ENCODE measurements around the gene IP6K2. TPM values are rescaled to one million over a fixed set of nuclear protein-coding genes. Genes with fewer than 3 reads are reported as not detected.

Gene IP6K2
- total and polyA plus RNA-seq, 2 of the 8 experiments (the other 6 are each of a cell fraction or from before 2014, with no cell fraction given) = 95.8 to 144 TPM

DNA sequence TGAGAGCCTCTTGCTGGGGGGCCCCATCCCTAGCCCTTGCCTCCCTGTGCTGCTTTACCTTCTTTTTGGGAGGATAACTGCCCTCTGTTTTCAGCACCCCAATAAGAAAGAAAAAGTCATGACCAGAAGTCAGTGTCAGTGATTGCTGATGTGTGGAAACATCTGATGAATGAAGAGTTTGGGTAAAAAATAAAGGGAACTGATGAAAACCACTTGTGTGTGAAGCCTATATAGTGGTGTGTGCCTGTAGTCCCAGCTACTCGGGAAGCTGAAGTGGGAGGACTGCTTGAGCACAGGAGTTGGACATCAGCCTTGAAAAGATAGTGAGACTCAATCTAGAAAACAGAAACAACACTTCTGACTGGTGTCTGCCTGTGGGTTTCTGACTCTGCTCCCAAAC, 44.5 kb downstream of the IP6K2 start:
- WGBS, 2 experiments (ENCODE audit: extremely low coverage in 1 of 2, insufficient coverage in 1 of 2, insufficient read length in 1 of 2, insufficient replicate concordance in 2 of 2, low coverage in 1 of 2, low lambda C conversion rate in 2 of 2, missing lambda C conversion rate in 1 of 2) = 87% methylated on average over 1 of the region's 1 CpG; no CpG with 5 or more reads in 1 of the 2 experiments
- H2BK12ac ChIP-seq (ENCODE audit: low read depth, low read length) = no peak overlapping the region
- H3K36me3 ChIP-seq (ENCODE audit: control insufficient read depth in 2 of 4, insufficient read depth in 4 of 4, low read length in 3 of 4) = peaks cover 8 to 31% (median 16%) of the 10 kb centered on the region in 4 experiments; a peak in 7 of 8 replicates
- H3K9me3 ChIP-seq (ENCODE audit: insufficient read depth in 2 of 2, low read depth in 1 of 2, low read length in 1 of 2) = no peaks in the 10 kb centered on the region
- peaks cover 0 to 2% of the 10 kb centered on the region in 2 experiments for H4K20me1 ChIP-seq (replicated peaks in 1 of 2; ENCODE audit: control insufficient read depth in 1 of 2, insufficient read depth in 2 of 2, low read length in 2 of 2)
- no peak overlapping the region for H3K14ac ChIP-seq (ENCODE audit: insufficient read length)
- DNase-seq (ENCODE audit: low read depth in 1 of 2, low spot score in 2 of 2) (no peak), FAIRE-seq (no peak)
- H2BK20ac ChIP-seq (ENCODE audit: low read length) = no peak overlapping the region
- no peak overlapping the region for H4K5ac ChIP-seq (ENCODE audit: insufficient read length, low read depth, low read length)
- no peak overlapping the region for H3K9ac ChIP-seq (replicated peaks in 1 of 4; ENCODE audit: extremely low read depth in 1 of 4, low read depth in 3 of 4, low read length in 3 of 4)
- no peak overlapping the region for H4K8ac ChIP-seq (ENCODE audit: extremely low read depth, insufficient read depth, low read length)
- no peak overlapping the region for H3K4ac ChIP-seq (replicated peaks; ENCODE audit: insufficient read length, low read depth, low read length)
- no peaks in the 10 kb centered on the region for H3K4me1 ChIP-seq (replicated peaks in 1 of 4; ENCODE audit: control insufficient read depth in 3 of 4, insufficient read depth in 4 of 4, low read length in 3 of 4)
- H3K23me2 ChIP-seq (ENCODE audit: low read depth, low read length) = no peaks in the 10 kb centered on the region
- H2AK5ac ChIP-seq (ENCODE audit: low read depth, low read length) = no peak overlapping the region
- no peak overlapping the region for H2BK5ac ChIP-seq (ENCODE audit: low read depth, low read length)
- H2BK15ac ChIP-seq (ENCODE audit: low read length) = no peak overlapping the region
- ChIA-PET CTCF (ENCODE audit: partially characterized antibody) (no interaction called here), POLR2A (ENCODE audit: partially characterized antibody) (interaction anchor here (1.6 to 15.0 kb wide), 2 partner anchors 6 to 14 kb away, joined by 6 to 175 read pairs; partner anchors contain the start of genes CELSR3 and NCKIPSD)
- no peak overlapping the region for H4K91ac ChIP-seq (replicated peaks; ENCODE audit: insufficient read length, low read length)
- no peak overlapping the region for H3K27ac ChIP-seq (ENCODE audit: low read depth, low read length)
- H2BK120ac ChIP-seq (replicated peaks; ENCODE audit: low read depth, low read length) = no peak overlapping the region
- H2AFZ ChIP-seq (ENCODE audit: low read length) = no peak overlapping the region
- no peak overlapping the region for H3K56ac ChIP-seq (replicated peaks; ENCODE audit: insufficient read length, low read depth, low read length)
- no peak overlapping the region for H3K4me3 ChIP-seq (ENCODE audit: extremely low read depth in 1 of 4, insufficient read depth in 2 of 4, low read depth in 3 of 4, low read length in 4 of 4)
- H3K27me3 ChIP-seq (replicated peaks in 1 of 4; ENCODE audit: control insufficient read depth in 3 of 4, extremely low read depth in 1 of 4, insufficient read depth in 3 of 4, low read length in 3 of 4) = no peaks in the 10 kb centered on the region
- H3K18ac ChIP-seq (ENCODE audit: extremely low read depth, low read length) = no peak overlapping the region
- no peak overlapping the region for H3K23ac ChIP-seq (ENCODE audit: insufficient read length)
- no peak overlapping the region for H3K4me2 ChIP-seq (ENCODE audit: insufficient read depth in 1 of 2, low read depth in 2 of 2, low read length in 2 of 2)
- no peaks in the 10 kb centered on the region for H3K79me2 ChIP-seq (ENCODE audit: control insufficient read depth in 1 of 2, insufficient read depth in 2 of 2, low read length in 2 of 2)
- no peaks in the 10 kb centered on the region for H3K79me1 ChIP-seq (ENCODE audit: low read depth, low read length)
- TF ChIP-seq EGR1 (IDR thresholded peaks at IDR 0.05; ENCODE audit: borderline replicate concordance, low read depth, low read length) (no peak), ASH2L (IDR thresholded peaks at IDR 0.05; ENCODE audit: low read length) (no peak), ZNF274 (IDR thresholded peaks at IDR 0.05; ENCODE audit: borderline replicate concordance, extremely low read depth, low read length) (no peak), SIRT6 (IDR thresholded peaks at IDR 0.05; ENCODE audit: low read length) (no peak)
